ENCODE results near the gene SSTR5. TPM values are rescaled to one million over a fixed set of nuclear protein-coding genes. Genes with fewer than 3 reads are reported as not detected.
A peak's percentile ranks its signal among the peaks of the same experiment; 100 is the strongest.

Gene SSTR5
- total and polyA plus RNA-seq, 2 of the 4 experiments (the other 2 are of a cell fraction) = not detected

GRCh38 chr16:1042866-1043265 is 29.7 kb upstream of the SSTR5 start:
- CTCF ChIA-PET = interaction anchor here (0.6 kb wide), 1 partner anchor 39 kb away, joined by 3 read pairs; no protein-coding TSS in a partner anchor

More at GRCh38 chr16:1042866-1043265, 29.7 kb upstream of the SSTR5 start:
- intact Hi-C loops (cut with micrococcal nuclease) = no loop called here
- no peak overlapping the region for H2BK120ac ChIP-seq (ENCODE audit: low read depth, low read length)
- H2BK5ac ChIP-seq (ENCODE audit: low read depth, low read length, poor library complexity, severe bottlenecking) = no peak overlapping the region
- no peak overlapping the region for H3K23ac ChIP-seq (ENCODE audit: low read depth, low read length)
- POLR2A ChIA-PET (ENCODE audit: unreplicated experiment) = no interaction called here
- H3K79me1 ChIP-seq (ENCODE audit: low read depth in 1 of 2, low read length in 2 of 2) = no peaks in the 10 kb centered on the region
- no peaks in the 10 kb centered on the region for H3K9me3 ChIP-seq (ENCODE audit: control insufficient read depth, insufficient read depth, low read length)
- H4K5ac ChIP-seq (ENCODE audit: low read depth, low read length) = no peak overlapping the region
- no peaks in the 10 kb centered on the region for H4K20me1 ChIP-seq (ENCODE audit: insufficient read depth, low read length)
- TF ChIP-seq POLR2A (IDR thresholded peaks at IDR 0.05; ENCODE audit: low read depth, low read length) = no peak
- TF ChIP-seq MAFK (IDR thresholded peaks at IDR 0.05; ENCODE audit: low read depth, low read length) = peak; percentile 70
- TF ChIP-seq NFE2L2 (IDR thresholded peaks at IDR 0.05; ENCODE audit: low read depth, low read length) = no peak
- H3K56ac ChIP-seq (ENCODE audit: extremely low read depth, insufficient read depth, low read length) = no peak overlapping the region
- in situ Hi-C loops (cut with MboI; ENCODE audit: low sequenced_read_pairs) = no loop called here
- no TSS peak for BruUV-seq (replicated peaks)
- H2BK15ac ChIP-seq (ENCODE audit: low read depth, low read length) = no peak overlapping the region
- no peak overlapping the region for H2BK20ac ChIP-seq (ENCODE audit: low read depth, low read length)
- WGBS, 2 experiments (ENCODE audit: extremely low coverage in 2 of 2, insufficient read length in 1 of 2) = 26% methylated on average over 10 of the region's 19 CpGs; no CpG with 5 or more reads in 1 of the 2 experiments
- H3K9me1 ChIP-seq (ENCODE audit: insufficient read depth, low read length) = no peaks in the 10 kb centered on the region
- DNase-seq (no peak), ATAC-seq (ENCODE audit: low read depth) (no peak; the same call in 1 of the 2 replicates)
- H4K8ac ChIP-seq (ENCODE audit: low read depth in 2 of 2, low read length in 2 of 2) = no peak overlapping the region
- H2AFZ ChIP-seq (replicated peaks; ENCODE audit: low read length, poor library complexity) = no peak overlapping the region
- H3K14ac ChIP-seq (replicated peaks; ENCODE audit: low read depth, low read length) = no peak overlapping the region
- H3K4me3 ChIP-seq (ENCODE audit: insufficient read depth, low read depth, low read length) = no peak overlapping the region
- no peak overlapping the region for H3K18ac ChIP-seq (ENCODE audit: low read depth, low read length)
- H3K36me3 ChIP-seq (ENCODE audit: control insufficient read depth, insufficient read depth, low read length) = no peaks in the 10 kb centered on the region
- H3K4me2 ChIP-seq (ENCODE audit: low read depth, low read length) = no peak overlapping the region
- H3K9ac ChIP-seq (ENCODE audit: low read depth, low read length) = no peak overlapping the region
- H4K91ac ChIP-seq (ENCODE audit: insufficient read depth, low read depth, low read length) = no peak overlapping the region
- dilution Hi-C loops (cut with HindIII; ENCODE audit: low sequenced_read_pairs, unreplicated experiment) = no loop called here
- no peak overlapping the region for H3K27ac ChIP-seq (ENCODE audit: insufficient read depth, low read length)
- H2AK9ac ChIP-seq (replicated peaks; ENCODE audit: low read depth, low read length, poor library complexity) = no peak overlapping the region
- H2AK5ac ChIP-seq (ENCODE audit: low read depth, low read length) = no peak overlapping the region
- peaks cover 28% of the 10 kb centered on the region for H3K27me3 ChIP-seq (ENCODE audit: control insufficient read depth, insufficient read depth, low read length)
- no peaks in the 10 kb centered on the region for H3K4me1 ChIP-seq (ENCODE audit: control insufficient read depth, insufficient read depth, low read length)
- no peak overlapping the region for H3K4ac ChIP-seq (ENCODE audit: low read depth, low read length)

All from IMR-90 (cell line).